GM19467 (cell line): ENCODE measurements around the gene SIDT2.

ENCODE experiments used
- ATAC-seq: cut with Tn5 transposase; IDR thresholded peaks from one replicate; pipeline ENCODE4 v1.9.1; 2021; ENCODE audit warnings: mild to moderate bottlenecking, moderate library complexity; ENCODE audit not compliant: unreplicated experiment

Gene SIDT2

GRCh38 chr11:117239295-117239694 lies 60.8 kb downstream of the SIDT2 start:
- no peak for ATAC-seq
